DMS153 treated with DMSO at 0.1 percent for 48 hours (cell line): ENCODE data around the gene ST3GAL3.
"Not testable (repeated sequence)": the region's sequence is repeated elsewhere in the genome, so short reads cannot be mapped to it uniquely, and the experiment has no call there.

Source experiments
- DNase-seq: peaks from one replicate; lab custom pipeline; 2025; ENCODE audit not compliant: unreplicated experiment; lab: John Stamatoyannopoulos, UW

The ST3GAL3 gene

GRCh38 chr1:43817304-43817939, 110.1 kb downstream of the ST3GAL3 start:
- DNase-seq: no peak

GRCh38 chr1:43818691-43819090, 111.4 kb downstream of the ST3GAL3 start:
- DNase-seq: no peak

- DNase-seq: no peak
These were observed 112.0 kb downstream of the ST3GAL3 start for GRCh38 chr1:43819357-43819756.

- no peak for DNase-seq
These were observed 114.1 kb downstream of the ST3GAL3 start for GRCh38 chr1:43821471-43821870.

- no peak for DNase-seq
These were observed 114.8 kb downstream of the ST3GAL3 start for GRCh38 chr1:43822040-43822690.

GRCh38 chr1:43824795-43825194, 117.5 kb downstream of the ST3GAL3 start:
- no peak for DNase-seq

- DNase-seq: no peak
These were observed 121.2 kb downstream of the ST3GAL3 start for GRCh38 chr1:43828574-43828973.

GRCh38 chr1:43830802-43831201, 123.5 kb downstream of the ST3GAL3 start:
- DNase-seq: no peak

- no peak for DNase-seq
These were observed 124.5 kb downstream of the ST3GAL3 start for GRCh38 chr1:43831851-43832250.

- no peak for DNase-seq
These were observed 124.9 kb downstream of the ST3GAL3 start for GRCh38 chr1:43832255-43832654.

GRCh38 chr1:43832998-43833397, 125.7 kb downstream of the ST3GAL3 start:
- no peak for DNase-seq

- not testable (repeated sequence) for DNase-seq
These were observed 126.6 kb downstream of the ST3GAL3 start for GRCh38 chr1:43833902-43834279.

- no peak for DNase-seq
These were observed 127.1 kb downstream of the ST3GAL3 start for GRCh38 chr1:43834280-43835081.

GRCh38 chr1:43835082-43836021, 128.0 kb downstream of the ST3GAL3 start:
- DNase-seq: no peak

GRCh38 chr1:43836267-43836951, 129.1 kb downstream of the ST3GAL3 start:
- peak; percentile 99 for DNase-seq

GRCh38 chr1:43839056-43839455, 131.7 kb downstream of the ST3GAL3 start:
- DNase-seq: no peak

GRCh38 chr1:43841321-43842174, 134.2 kb downstream of the ST3GAL3 start:
- DNase-seq: no peak

- no peak for DNase-seq
These were observed 134.8 kb downstream of the ST3GAL3 start for GRCh38 chr1:43842175-43842498.

- no peak for DNase-seq
These were observed 136.3 kb downstream of the ST3GAL3 start for GRCh38 chr1:43843684-43844083.

- no peak for DNase-seq
These were observed 136.8 kb downstream of the ST3GAL3 start for GRCh38 chr1:43844114-43844513.
